Stimulated activated naive CD8-positive, alpha-beta T cell treated with anti-CD3 and anti-CD28 coated beads, Interleukin-15, Interleukin-2, amounts not matched to agents 100 ng/mL and 50 ng/mL, for 24 hours (primary cell): Measurements from ENCODE around the gene IFNAR2.
"Not testable (repeated sequence)": the region's sequence is repeated elsewhere in the genome, so short reads cannot be mapped to it uniquely, and the experiment has no call there.

Experiments used
- H3K27ac Mint-ChIP-seq: one replicate; pipeline ENCODE4 v1.8.0; 2021; ENCODE audit warnings: mild to moderate bottlenecking, mixed read lengths
- H3K27me3 Mint-ChIP-seq: one replicate; pipeline ENCODE4 v1.8.0; 2021; ENCODE audit warnings: mixed read lengths
- H3K36me3 Mint-ChIP-seq: one replicate; pipeline ENCODE4 v1.8.0; 2021; ENCODE audit warnings: low read depth, mixed read lengths
- H3K4me1 Mint-ChIP-seq: one replicate; pipeline ENCODE4 v1.8.0; 2021; ENCODE audit warnings: low read depth, mixed read lengths
- H3K4me3 Mint-ChIP-seq: one replicate; pipeline ENCODE4 v1.8.0; 2021; ENCODE audit warnings: mild to moderate bottlenecking, mixed read lengths
- H3K9me3 Mint-ChIP-seq: one replicate; pipeline ENCODE4 v1.8.0; 2021; ENCODE audit warnings: mixed read lengths

Gene IFNAR2

DNA sequence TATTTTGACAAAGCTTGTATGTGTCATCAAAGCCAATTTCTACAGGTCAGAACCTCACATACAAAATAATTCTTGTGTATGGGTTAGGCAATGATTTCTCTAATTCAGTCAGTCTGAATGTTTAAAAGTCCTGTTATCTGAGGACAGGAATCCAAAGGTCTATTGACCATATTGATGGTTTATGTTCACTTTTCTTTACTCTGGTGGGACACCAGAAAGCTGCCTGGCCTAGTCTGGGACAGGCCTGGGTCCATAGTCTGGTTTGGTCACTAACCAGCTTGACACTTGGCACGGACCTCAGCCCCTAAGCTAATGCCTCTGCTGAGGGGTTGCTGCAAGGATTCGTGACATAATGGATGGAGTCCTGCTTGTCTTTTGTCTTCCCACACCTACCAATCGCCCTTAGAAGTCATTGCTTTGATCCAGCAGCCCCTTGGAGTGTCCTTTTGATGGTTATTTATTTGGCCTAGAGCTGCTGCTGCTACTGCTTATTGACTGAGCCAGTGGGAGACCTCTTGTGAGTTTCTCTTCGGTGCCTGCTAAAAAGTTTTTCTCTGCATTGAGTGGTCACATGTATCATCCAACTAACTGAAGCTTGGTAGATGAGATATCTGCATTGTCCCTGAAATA, 15.7 kb downstream of the IFNAR2 start:
- Mint-ChIP-seq H3K4me1 (peaks cover 84% of the 10 kb centered on the region), H3K4me3 (no peak overlapping the region), H3K36me3 (peaks cover 84% of the 10 kb centered on the region)

DNA sequence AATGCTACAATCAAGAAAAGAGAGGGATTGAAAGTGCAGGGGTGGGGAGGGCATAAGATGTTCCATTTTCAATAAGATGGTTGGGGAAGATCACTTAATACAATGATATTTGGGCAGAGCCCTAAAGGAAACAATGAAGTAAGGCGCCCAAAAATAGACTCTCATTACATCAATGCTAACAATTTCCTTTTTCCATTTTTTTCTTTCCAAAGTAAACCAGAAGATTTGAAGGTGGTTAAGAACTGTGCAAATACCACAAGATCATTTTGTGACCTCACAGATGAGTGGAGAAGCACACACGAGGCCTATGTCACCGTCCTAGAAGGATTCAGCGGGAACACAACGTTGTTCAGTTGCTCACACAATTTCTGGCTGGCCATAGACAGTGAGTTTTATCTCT, 16.8 kb downstream of the IFNAR2 start:
- H3K9me3 Mint-ChIP-seq: no peaks in the 10 kb centered on the region
- H3K4me1 Mint-ChIP-seq: peaks cover 73% of the 10 kb centered on the region
- H3K27me3 Mint-ChIP-seq: no peaks in the 10 kb centered on the region
- H3K4me3 Mint-ChIP-seq: peak overlapping the region; percentile 17
- peak overlapping the region; percentile 84 for H3K27ac Mint-ChIP-seq
- H3K36me3 Mint-ChIP-seq: peaks cover 94% of the 10 kb centered on the region

More for the DNA sequence above, 15.7 kb downstream of the IFNAR2 start:
- Mint-ChIP-seq H3K9me3 (no peaks in the 10 kb centered on the region), H3K27me3 (no peaks in the 10 kb centered on the region), H3K27ac (peak overlapping the region; percentile 98)

DNA sequence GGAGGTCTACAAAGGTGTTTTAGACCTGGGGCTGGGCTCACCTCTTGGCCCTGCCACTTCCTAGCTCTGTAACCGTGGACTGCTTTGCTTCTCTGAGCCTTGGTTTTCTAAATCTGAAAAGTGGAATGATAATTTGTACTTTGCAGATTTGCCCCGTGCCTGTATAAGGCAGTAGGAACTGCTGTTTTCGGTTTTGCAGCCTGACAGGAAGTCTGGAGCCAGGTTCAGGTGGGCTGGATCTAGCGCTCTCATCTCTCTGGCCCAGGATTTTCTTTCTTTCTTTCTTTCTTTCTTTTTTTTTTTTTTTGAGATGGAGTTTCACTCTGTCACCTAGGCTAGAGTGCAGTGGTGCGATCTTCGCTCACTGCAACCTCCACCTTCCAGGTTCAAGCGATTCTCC, 17.2 kb downstream of the IFNAR2 start:
- H3K4me3 Mint-ChIP-seq: no peak overlapping the region
- no peaks in the 10 kb centered on the region for H3K27me3 Mint-ChIP-seq
- H3K9me3 Mint-ChIP-seq: no peaks in the 10 kb centered on the region
- peak overlapping the region; percentile 80 for H3K27ac Mint-ChIP-seq
- peaks cover 68% of the 10 kb centered on the region for H3K4me1 Mint-ChIP-seq
- peaks cover 92% of the 10 kb centered on the region for H3K36me3 Mint-ChIP-seq

DNA sequence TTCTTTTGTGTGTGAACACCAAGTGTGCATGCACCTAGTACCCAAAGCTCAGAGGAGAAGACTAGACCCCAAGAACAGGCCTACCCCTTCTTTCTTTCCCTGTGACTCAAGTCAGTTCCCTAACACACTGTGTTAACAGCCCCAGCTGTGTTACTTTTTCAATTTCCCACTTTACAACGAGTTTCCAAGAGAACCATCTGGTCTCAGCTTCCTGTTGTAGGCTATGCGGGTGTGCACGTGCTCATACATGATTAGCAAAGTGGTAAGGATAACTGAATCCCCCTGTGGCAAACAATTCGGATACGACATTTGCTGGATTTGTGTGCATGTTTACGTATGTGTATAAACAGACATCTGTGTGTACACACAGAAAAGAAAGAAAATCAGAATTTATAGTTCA, 17.9 kb downstream of the IFNAR2 start:
- Mint-ChIP-seq H3K27me3 (no peaks in the 10 kb centered on the region), H3K9me3 (no peaks in the 10 kb centered on the region), H3K4me1 (peaks cover 63% of the 10 kb centered on the region), H3K36me3 (peaks cover 93% of the 10 kb centered on the region), H3K4me3 (peak overlapping the region; percentile 15), H3K27ac (peak overlapping the region; percentile 80)

DNA sequence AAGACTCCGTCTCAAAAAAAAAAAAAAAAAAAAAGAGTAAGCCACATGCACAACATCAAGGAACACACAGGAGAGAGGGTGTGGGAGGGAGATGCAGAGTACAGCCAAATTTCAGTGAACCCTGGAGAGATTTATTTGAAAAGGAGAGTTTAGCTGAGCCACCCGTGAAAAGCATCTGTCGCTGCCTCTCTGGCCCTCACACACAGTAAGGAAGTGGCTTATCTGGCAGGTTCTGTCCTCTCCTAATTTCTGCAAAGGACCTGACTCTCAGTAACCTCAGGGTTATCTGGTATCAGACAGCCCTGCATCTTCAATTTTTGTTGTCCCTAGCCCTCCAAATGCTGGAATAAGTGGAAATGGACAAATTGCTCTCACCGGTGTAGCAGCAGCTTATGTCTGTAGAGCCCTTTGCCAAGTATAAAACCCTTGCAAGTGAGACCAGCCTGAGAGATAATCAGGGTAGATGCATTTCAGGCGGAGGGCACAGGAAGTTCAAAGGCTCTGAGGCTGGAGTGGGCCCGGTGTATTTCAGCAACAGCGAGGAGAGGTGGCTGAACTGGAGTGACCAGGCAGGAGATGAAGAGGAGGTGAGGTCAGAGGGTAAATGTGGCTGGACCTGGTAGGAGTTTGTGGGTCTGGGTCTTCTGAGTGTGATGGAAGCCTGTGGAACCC, 19.7 kb downstream of the IFNAR2 start:
- Mint-ChIP-seq H3K27me3 (no peaks in the 10 kb centered on the region), H3K4me3 (no peak overlapping the region), H3K27ac (peak overlapping the region; percentile 39), H3K9me3 (no peaks in the 10 kb centered on the region), H3K4me1 (peaks cover 49% of the 10 kb centered on the region), H3K36me3 (peaks cover 97% of the 10 kb centered on the region)

DNA sequence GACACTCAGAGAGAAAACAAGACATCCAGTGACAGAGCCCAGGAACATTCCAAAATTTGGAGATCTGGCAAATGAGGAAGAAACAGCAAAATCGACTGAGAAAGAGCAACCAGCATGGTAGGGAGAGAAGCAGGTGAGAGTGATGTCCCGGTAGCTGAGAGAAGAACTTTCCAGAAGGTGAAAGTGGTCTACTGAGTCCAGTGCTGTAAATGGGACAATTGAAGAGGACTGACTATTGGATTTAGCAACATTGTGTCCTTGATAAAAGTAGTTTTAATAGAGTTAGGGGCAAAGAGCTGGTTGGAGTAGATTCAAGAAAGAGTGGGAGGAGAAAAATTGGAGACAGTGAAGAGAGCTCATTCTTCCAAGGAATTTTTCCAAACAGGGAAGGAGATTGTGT, 21.4 kb downstream of the IFNAR2 start:
- Mint-ChIP-seq H3K9me3 (no peaks in the 10 kb centered on the region), H3K36me3 (peaks cover 98% of the 10 kb centered on the region), H3K27me3 (no peaks in the 10 kb centered on the region), H3K27ac (peak overlapping the region; percentile 34), H3K4me1 (peaks cover 49% of the 10 kb centered on the region), H3K4me3 (no peak overlapping the region)

DNA sequence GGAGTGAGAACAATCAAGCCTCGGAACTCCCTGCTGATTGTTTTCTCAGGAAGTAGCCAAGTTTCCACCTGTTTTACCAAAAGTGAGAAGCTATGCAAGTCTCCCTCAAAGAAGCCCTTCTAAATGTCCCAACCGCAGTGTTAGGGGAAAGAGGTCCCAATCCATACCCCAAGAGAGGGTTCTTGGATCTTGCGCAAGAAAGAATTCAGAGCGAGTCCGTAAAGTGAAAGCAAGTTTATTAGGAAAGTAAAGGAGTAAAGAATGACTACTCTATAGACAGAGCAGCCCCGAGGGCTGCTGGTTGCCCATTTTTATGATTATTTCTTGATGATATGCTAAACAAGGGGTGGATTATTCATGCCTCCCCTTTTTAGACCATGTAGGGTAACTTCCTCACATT, 23.6 kb downstream of the IFNAR2 start:
- H3K4me1 Mint-ChIP-seq: peaks cover 48% of the 10 kb centered on the region
- not testable (repeated sequence) for H3K9me3 Mint-ChIP-seq, H3K27me3 Mint-ChIP-seq, H3K4me3 Mint-ChIP-seq
- peaks cover 98% of the 10 kb centered on the region for H3K36me3 Mint-ChIP-seq
- peak overlapping the region; percentile 17 for H3K27ac Mint-ChIP-seq

DNA sequence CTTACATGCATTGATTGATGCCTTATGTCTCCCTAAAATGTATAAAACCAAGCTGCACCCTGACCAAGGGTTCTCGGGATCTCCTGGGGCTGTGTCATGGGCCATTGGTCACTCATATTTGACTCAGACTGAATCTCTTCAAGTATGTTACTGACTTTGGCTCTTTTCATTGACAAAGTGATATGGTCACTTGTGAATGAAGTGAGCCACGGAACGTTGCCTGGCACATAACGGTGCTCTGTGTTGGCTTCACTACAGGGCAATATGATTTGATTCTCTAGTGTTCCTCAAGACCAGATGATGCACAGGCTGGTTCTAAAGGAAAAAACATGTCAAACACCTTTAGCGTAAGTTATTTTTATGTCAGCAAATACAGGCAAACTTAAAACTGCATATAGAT, 25.0 kb downstream of the IFNAR2 start:
- Mint-ChIP-seq H3K4me1 (peaks cover 54% of the 10 kb centered on the region), H3K27me3 (no peaks in the 10 kb centered on the region), H3K4me3 (no peak overlapping the region), H3K9me3 (peaks cover 7% of the 10 kb centered on the region), H3K27ac (peak overlapping the region; percentile 83), H3K36me3 (peaks cover 96% of the 10 kb centered on the region)

DNA sequence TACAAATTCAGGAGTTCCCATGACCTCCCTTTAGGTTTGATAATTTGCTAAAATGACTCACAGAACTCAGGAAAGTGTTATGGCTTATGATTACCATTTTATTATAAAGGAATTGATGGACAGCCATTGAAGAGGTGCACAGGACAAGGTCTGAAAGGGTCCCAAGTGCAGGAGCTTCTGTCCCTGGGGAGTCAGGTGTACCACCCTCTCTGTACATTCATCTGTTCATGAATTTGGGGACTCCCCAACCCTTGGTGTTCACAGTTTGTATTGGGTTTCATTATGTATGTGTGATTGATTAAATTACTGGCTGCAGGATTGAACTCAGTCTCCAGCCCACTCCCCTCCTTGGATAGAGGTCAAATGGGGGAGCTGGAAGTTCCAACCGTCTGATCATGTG, 25.7 kb downstream of the IFNAR2 start:
- H3K4me1 Mint-ChIP-seq: peaks cover 59% of the 10 kb centered on the region
- no peaks in the 10 kb centered on the region for H3K27me3 Mint-ChIP-seq

DNA sequence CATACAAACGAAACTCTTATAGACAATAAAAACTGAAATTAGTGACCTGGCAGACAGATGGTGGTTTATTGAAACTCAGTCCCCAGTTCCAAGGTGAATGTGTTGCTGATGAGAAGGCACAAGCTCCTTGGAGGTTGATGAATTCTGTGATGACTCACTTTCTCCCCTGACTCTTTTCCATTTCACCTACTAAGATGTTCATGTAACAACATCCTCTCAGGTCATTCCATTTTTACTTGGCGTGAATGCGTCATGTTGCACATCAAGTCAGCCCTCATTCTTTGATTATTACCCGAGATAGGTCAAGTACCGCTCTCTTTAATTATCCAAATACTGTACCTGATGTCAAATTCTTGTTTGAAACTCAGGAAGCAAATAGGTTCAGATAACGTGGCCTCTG, 26.3 kb downstream of the IFNAR2 start:
- peaks cover 7% of the 10 kb centered on the region for H3K9me3 Mint-ChIP-seq
- H3K4me3 Mint-ChIP-seq: peak overlapping the region; percentile 42
- H3K36me3 Mint-ChIP-seq: peaks cover 85% of the 10 kb centered on the region
- H3K4me1 Mint-ChIP-seq: peaks cover 64% of the 10 kb centered on the region
- peak overlapping the region; percentile 83 for H3K27ac Mint-ChIP-seq
- H3K27me3 Mint-ChIP-seq: no peaks in the 10 kb centered on the region

More for the DNA sequence above, 25.7 kb downstream of the IFNAR2 start:
- Mint-ChIP-seq H3K4me3 (no peak overlapping the region), H3K27ac (peak overlapping the region; percentile 83), H3K9me3 (peaks cover 7% of the 10 kb centered on the region), H3K36me3 (peaks cover 92% of the 10 kb centered on the region)

DNA sequence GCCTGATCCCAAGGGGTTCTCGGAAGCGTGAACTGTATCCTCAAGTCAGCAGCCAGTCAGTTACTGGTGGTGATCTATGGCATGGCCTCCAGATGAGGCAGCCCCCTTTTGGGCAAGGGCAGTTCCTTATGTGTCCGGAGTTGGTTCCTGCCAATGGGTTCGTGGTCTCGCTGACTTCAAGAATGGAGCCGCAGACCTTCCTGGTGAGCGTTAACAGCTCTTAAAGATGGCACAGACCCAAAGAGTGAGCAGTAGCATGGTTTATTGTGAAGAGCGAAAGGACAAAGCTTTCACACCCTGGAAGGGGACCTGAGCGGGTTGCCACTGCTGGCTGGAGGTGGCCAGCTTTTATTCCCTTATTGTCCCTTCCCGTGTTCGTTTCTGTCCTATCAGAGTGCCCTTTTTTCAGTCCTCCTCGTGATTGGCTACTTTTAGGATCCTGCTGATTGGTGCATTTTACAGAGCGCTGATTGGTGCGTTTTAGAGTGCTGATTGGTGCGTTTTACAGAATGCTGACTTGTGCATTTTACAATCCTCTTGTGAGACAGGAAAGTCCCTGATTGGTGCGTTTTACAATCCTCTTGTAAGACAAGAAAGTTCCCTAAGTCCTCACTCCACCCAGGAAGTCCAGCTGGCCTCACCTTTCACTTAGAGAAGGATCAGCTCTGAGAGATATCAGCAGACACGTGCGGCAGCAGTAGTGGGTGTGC, 27.5 kb downstream of the IFNAR2 start:
- Mint-ChIP-seq H3K36me3 (peaks cover 76% of the 10 kb centered on the region), H3K27me3 (no peaks in the 10 kb centered on the region), H3K27ac (peak overlapping the region; percentile 45), H3K9me3 (peaks cover 7% of the 10 kb centered on the region), H3K4me1 (peaks cover 73% of the 10 kb centered on the region), H3K4me3 (no peak overlapping the region)

DNA sequence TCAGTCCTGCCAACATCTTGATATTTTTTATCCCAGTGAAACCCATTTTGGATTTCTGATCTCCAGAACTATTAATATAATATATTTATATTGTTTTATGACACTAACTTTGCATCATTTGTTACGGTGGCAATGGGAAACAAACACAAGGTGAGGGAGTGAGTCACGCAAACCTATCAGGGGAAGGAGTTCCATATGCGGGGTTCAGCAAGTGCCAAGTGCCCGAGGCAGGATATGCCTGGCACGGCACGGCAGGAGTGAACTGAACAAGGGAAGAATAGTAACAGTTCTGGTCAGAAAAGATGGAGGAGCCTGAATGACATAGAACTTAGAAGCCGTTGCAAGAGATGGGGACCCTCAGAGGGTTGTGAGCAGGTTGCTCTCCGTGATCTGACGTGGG, 28.7 kb downstream of the IFNAR2 start:
- peaks cover 7% of the 10 kb centered on the region for H3K9me3 Mint-ChIP-seq
- H3K4me3 Mint-ChIP-seq: no peak overlapping the region
- no peaks in the 10 kb centered on the region for H3K27me3 Mint-ChIP-seq
- H3K4me1 Mint-ChIP-seq: peaks cover 73% of the 10 kb centered on the region
- H3K36me3 Mint-ChIP-seq: peaks cover 71% of the 10 kb centered on the region
- no peak overlapping the region for H3K27ac Mint-ChIP-seq

DNA sequence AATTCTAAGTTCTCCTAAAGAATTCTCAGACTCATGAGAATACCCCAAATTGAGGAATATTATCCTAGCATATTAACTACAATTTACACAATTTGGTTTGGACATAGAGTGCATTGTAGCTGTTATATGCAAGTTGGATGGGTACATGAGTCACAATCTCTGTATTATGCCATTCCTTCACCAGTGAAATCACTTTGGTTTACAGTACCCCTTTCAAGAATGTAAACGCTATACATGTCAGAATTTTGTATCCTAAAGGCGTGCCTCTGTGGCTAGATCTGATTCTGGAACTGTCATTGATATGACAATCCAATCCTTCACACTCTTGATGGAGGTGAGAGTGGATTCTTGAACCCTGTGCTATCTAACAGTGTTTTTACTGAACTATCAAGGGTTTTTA, 29.7 kb downstream of the IFNAR2 start:
- Mint-ChIP-seq H3K4me3 (no peak overlapping the region), H3K4me1 (peaks cover 77% of the 10 kb centered on the region), H3K9me3 (peaks cover 7% of the 10 kb centered on the region), H3K27ac (peak overlapping the region; percentile 50), H3K27me3 (no peaks in the 10 kb centered on the region), H3K36me3 (peaks cover 71% of the 10 kb centered on the region)

DNA sequence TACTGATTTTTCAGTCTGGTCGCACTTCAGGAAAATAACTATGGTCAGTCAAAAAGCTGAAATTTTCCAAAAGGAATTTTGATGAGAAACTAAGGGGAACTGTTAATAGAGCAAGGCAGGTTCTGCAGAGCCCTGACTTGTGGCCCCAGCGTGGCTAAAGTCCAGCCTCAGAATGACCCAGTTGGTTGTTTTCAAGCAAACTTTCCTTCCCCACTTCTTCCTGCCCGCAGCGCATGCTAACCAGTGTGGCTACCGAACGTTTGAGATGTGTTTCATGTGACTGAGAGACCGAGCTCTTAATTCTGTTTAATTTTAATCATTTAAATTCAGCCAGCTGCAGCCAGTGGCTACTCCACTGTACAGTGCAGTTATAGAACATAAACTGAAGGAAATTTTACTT, 30.3 kb downstream of the IFNAR2 start:
- Mint-ChIP-seq H3K4me3 (no peak overlapping the region), H3K36me3 (peaks cover 68% of the 10 kb centered on the region), H3K9me3 (peaks cover 7% of the 10 kb centered on the region), H3K27me3 (no peaks in the 10 kb centered on the region), H3K4me1 (peaks cover 71% of the 10 kb centered on the region), H3K27ac (peak overlapping the region; percentile 12)

DNA sequence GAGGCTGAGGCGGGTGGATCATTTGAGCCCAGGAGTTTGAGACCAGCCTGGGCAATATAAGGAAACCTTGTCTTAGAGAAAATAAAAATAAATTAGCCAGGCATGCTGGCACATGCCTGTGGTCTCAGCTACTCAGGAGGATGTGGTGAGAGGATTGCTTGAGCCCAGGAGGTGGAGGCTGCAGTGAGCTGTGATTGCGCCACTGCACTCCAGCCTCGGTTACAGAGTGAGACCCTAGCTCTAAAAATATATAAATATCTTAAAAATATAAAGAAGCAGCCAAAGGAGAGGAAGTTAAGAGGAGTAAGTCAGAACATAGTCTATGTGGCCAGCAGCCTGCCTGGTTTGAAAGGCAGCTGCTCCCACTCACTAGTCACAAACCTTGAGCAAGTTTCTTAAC, 31.9 kb downstream of the IFNAR2 start:
- H3K27ac Mint-ChIP-seq: no peak overlapping the region
- peaks cover 59% of the 10 kb centered on the region for H3K36me3 Mint-ChIP-seq
- H3K27me3 Mint-ChIP-seq: no peaks in the 10 kb centered on the region
- peaks cover 64% of the 10 kb centered on the region for H3K4me1 Mint-ChIP-seq
- H3K9me3 Mint-ChIP-seq: peaks cover 7% of the 10 kb centered on the region
- H3K4me3 Mint-ChIP-seq: no peak overlapping the region
